ENCODE results near the gene MS4A14. TPM values are rescaled to one million over a fixed set of nuclear protein-coding genes. Genes with fewer than 3 reads are reported as not detected.

MS4A14 gene
- total RNA-seq, 1 experiment from 2014 or later: 1.3 TPM

Other genes with a start within 250 kb of the MS4A14 start
- gene MS4A6A, start 213.4 kb upstream of the MS4A14 start, total RNA-seq (2014; rRNA removed; shearing (Covaris generic); ENCODE audit: low replicate concordance): not detected in 2 replicates
- gene MS4A4E, start 153.3 kb upstream of the MS4A14 start, total RNA-seq (2014; rRNA removed; shearing (Covaris generic); ENCODE audit: low replicate concordance): not detected in 2 replicates
- gene MS4A4A, start 115.8 kb upstream of the MS4A14 start, total RNA-seq (2014; rRNA removed; shearing (Covaris generic); ENCODE audit: low replicate concordance): not detected in 2 replicates
- gene MS4A6E, start 69.2 kb upstream of the MS4A14 start, total RNA-seq (2014; rRNA removed; shearing (Covaris generic); ENCODE audit: low replicate concordance): not detected in 2 replicates
- gene MS4A7, start 17.9 kb upstream of the MS4A14 start, total RNA-seq (2014; rRNA removed; shearing (Covaris generic); ENCODE audit: low replicate concordance): 2.7 and 12.1 TPM in 2 replicates
- gene MS4A5, start 33.1 kb downstream of the MS4A14 start, total RNA-seq (2014; rRNA removed; shearing (Covaris generic); ENCODE audit: low replicate concordance): not detected in 2 replicates
- gene MS4A1, start 59.4 kb downstream of the MS4A14 start, total RNA-seq (2014; rRNA removed; shearing (Covaris generic); ENCODE audit: low replicate concordance): 434 and 1,078 TPM in 2 replicates
- 6.3 and 8.2 TPM in 2 replicates for gene MS4A12, start 96.3 kb downstream of the MS4A14 start, total RNA-seq (2014; rRNA removed; shearing (Covaris generic); ENCODE audit: low replicate concordance)
- gene MS4A13, start 118.9 kb downstream of the MS4A14 start, total RNA-seq (2014; rRNA removed; shearing (Covaris generic); ENCODE audit: low replicate concordance): 0.25 TPM in 1 of 2 replicates, not detected in the other